HEK293 (cell line): Measurements from ENCODE around the gene KRTAP19-8.

Experiments
- CTCF ChIA-PET: fragments of 350-600 bp; formaldehyde crosslinking; extraction: SDS; loops from one replicate; lab custom pipeline; 2021; ENCODE audit warnings: antibody characterized with exemption; lab: Yijun Ruan, JAX
- POLR2A ChIA-PET: fragments of 300-600 bp; formaldehyde crosslinking; extraction: SDS; loops from one replicate; lab custom pipeline; 2020; ENCODE audit warnings: antibody characterized with exemption, inconsistent platforms; lab: Yijun Ruan, JAX
- H3K27ac ChIP-seq: fragments of 200-500 bp; sonication (Bioruptor generic); 2 replicates; pipeline ENCODE4 v1.5.1; 2014; ENCODE audit warnings: low read depth, low read length, control low read depth, inconsistent platforms; ENCODE audit errors: extremely low read depth
- H3K36me3 ChIP-seq, 2 experiments: fragments of 200-500 bp in 1 of 2; sonication (Bioruptor generic) in 1 of 2; 1 replicate in 1 of 2; 2 replicates in 1 of 2; pipeline ENCODE4 v1.5.1; 2014 to 2017; ENCODE audit warnings: inconsistent platforms in 2 of 2, low read length in 2 of 2; ENCODE audit not compliant: control insufficient read depth in 2 of 2, insufficient read depth in 1 of 2
- H3K4me1 ChIP-seq: fragments of 200-500 bp; sonication (Bioruptor generic); 2 replicates; pipeline ENCODE4 v1.5.1; 2014; ENCODE audit warnings: mild to moderate bottlenecking, low read length, inconsistent platforms; ENCODE audit not compliant: control insufficient read depth, insufficient read depth
- H3K4me3 ChIP-seq: 2 replicates; pipeline ENCODE4 v1.5.1; 2011; ENCODE audit warnings: low read depth, mild to moderate bottlenecking, control low read depth, low read length, moderate library complexity
- H3K9me3 ChIP-seq: fragments of 200-500 bp; sonication (Bioruptor generic); 2 replicates; pipeline ENCODE4 v1.5.1; 2014; ENCODE audit warnings: low read depth, low read length, inconsistent platforms; ENCODE audit not compliant: control insufficient read depth, insufficient read depth
- FEZF1 ChIP-seq: fragments of 450-650 bp; formaldehyde crosslinking; IDR thresholded peaks from 2 replicates; pipeline ENCODE4 v1.5.1; 2016; ENCODE audit warnings: missing biosample characterization, missing genetic modification characterization
- HOXC10 ChIP-seq: sonication (generic); formaldehyde crosslinking; IDR thresholded peaks from 2 replicates; pipeline ENCODE4 v1.8.1; 2023; ENCODE audit warnings: mild to moderate bottlenecking, missing genetic modification reagents
- KLF10 ChIP-seq: fragments of 450-650 bp; IDR thresholded peaks from 2 replicates; pipeline ENCODE4 v1.5.1; 2018; ENCODE audit warnings: missing biosample characterization, mild to moderate bottlenecking, missing genetic modification characterization
- KLF9 ChIP-seq: fragments of 450-650 bp; formaldehyde crosslinking; IDR thresholded peaks from 2 replicates; pipeline ENCODE4 v1.5.1; 2016; ENCODE audit warnings: missing biosample characterization, missing genetic modification characterization, low read depth
- MYNN ChIP-seq: fragments of 450-650 bp; formaldehyde crosslinking; IDR thresholded peaks from 2 replicates; pipeline ENCODE4 v1.5.1; 2016; ENCODE audit warnings: missing biosample characterization, missing genetic modification characterization, borderline replicate concordance
- MZF1 ChIP-seq: fragments of 450-650 bp; formaldehyde crosslinking; IDR thresholded peaks from 2 replicates; pipeline ENCODE4 v1.5.1; 2017; ENCODE audit warnings: missing biosample characterization, missing genetic modification characterization, borderline replicate concordance
- SALL2 ChIP-seq: fragments of 450-650 bp; formaldehyde crosslinking; IDR thresholded peaks from 2 replicates; pipeline ENCODE4 v1.5.0; 2017; ENCODE audit warnings: missing biosample characterization, mild to moderate bottlenecking, missing genetic modification characterization, borderline replicate concordance
- SP3 ChIP-seq: fragments of 450-650 bp; formaldehyde crosslinking; IDR thresholded peaks from 2 replicates; pipeline ENCODE4 v1.5.1; 2016; ENCODE audit warnings: missing biosample characterization, missing genetic modification characterization
- TSHZ1 ChIP-seq: fragments of 450-650 bp; formaldehyde crosslinking; IDR thresholded peaks from 2 replicates; pipeline ENCODE4 v1.5.1; 2016; ENCODE audit warnings: missing biosample characterization, missing genetic modification characterization, borderline replicate concordance
- ZNF214 ChIP-seq: fragments of 450-650 bp; formaldehyde crosslinking; IDR thresholded peaks from 2 replicates; pipeline ENCODE4 v1.5.1; 2017; ENCODE audit warnings: missing biosample characterization, mild to moderate bottlenecking, missing genetic modification characterization, borderline replicate concordance
- ZNF23 ChIP-seq: fragments of 450-650 bp; formaldehyde crosslinking; IDR thresholded peaks from 2 replicates; pipeline ENCODE4 v1.5.1; 2016; ENCODE audit warnings: missing biosample characterization, missing genetic modification characterization, borderline replicate concordance
- ZNF274 ChIP-seq, 2 experiments: fragments of 200-500 bp in 1 of 2; fragments of 450-650 bp in 1 of 2; sonication (Bioruptor generic) in 1 of 2; formaldehyde crosslinking in 1 of 2; IDR thresholded peaks; 2 replicates each; pipeline versions ENCODE4 v1.5.1 to v1.6.1; 2014 to 2016; ENCODE audit warnings: borderline replicate concordance in 1 of 2, inconsistent platforms in 1 of 2, low read length in 1 of 2, missing biosample characterization in 1 of 2, missing genetic modification characterization in 1 of 2
- ZNF433 ChIP-seq: fragments of 450-650 bp; formaldehyde crosslinking; IDR thresholded peaks from 2 replicates; pipeline ENCODE4 v1.5.1; 2016; ENCODE audit warnings: missing biosample characterization, missing genetic modification characterization, low read depth
- ZNF530 ChIP-seq: fragments of 450-650 bp; formaldehyde crosslinking; IDR thresholded peaks from 2 replicates; pipeline ENCODE4 v1.5.1; 2016; ENCODE audit warnings: low read depth, missing biosample characterization, missing genetic modification characterization
- ZNF76 ChIP-seq: fragments of 450-650 bp; formaldehyde crosslinking; IDR thresholded peaks from 2 replicates; pipeline ENCODE4; 2016; ENCODE audit warnings: low read depth, missing biosample characterization, missing genetic modification characterization, borderline replicate concordance
- TF ChIP-seq, protein P1 (sequence below): fragments of 450-650 bp; formaldehyde crosslinking; IDR thresholded peaks from 2 replicates; pipeline ENCODE4 v1.5.1; 2017; ENCODE audit warnings: missing biosample characterization, missing genetic modification characterization
- TF ChIP-seq, protein P2 (sequence below): fragments of 450-650 bp; formaldehyde crosslinking; IDR thresholded peaks from 2 replicates; pipeline ENCODE4 v1.5.1; 2016; ENCODE audit warnings: missing biosample characterization, missing genetic modification characterization
- TF ChIP-seq, protein P3 (sequence below): fragments of 450-650 bp; formaldehyde crosslinking; IDR thresholded peaks from 2 replicates; pipeline ENCODE4 v1.5.1; 2016; ENCODE audit warnings: missing biosample characterization, missing genetic modification characterization
- TF ChIP-seq, protein P4 (sequence below): fragments of 450-650 bp; formaldehyde crosslinking; IDR thresholded peaks from 2 replicates; pipeline ENCODE4 v1.5.1; 2016; ENCODE audit warnings: missing biosample characterization, missing genetic modification characterization

Gene KRTAP19-8

DNA sequence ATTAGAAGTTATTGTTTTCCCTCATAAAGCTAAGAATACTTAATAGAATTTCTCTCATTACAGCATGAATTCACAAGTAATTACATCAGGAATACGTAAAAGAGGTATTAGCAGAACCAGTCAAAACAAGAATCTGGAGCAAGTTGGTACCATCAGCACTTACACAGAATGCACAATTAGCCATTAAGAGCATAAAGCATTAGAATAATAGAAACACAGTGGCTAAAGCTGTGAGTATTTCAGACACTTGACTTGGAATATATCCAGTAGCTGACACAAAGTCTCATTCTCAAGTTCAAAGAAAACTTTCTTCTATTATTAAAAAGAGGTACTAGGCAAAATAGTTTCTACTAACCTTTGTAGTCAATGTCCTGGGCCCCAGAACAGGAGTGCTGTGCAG lies 49.6 kb downstream of the KRTAP19-8 start:
- Histone ChIP-seq H3K9me3 (no peaks in the 10 kb centered on the region), H3K36me3 (no peaks in the 10 kb centered on the region), H3K4me3 (no peak overlapping the region), H3K27ac (no peak overlapping the region), H3K4me1 (no peaks in the 10 kb centered on the region)
- ChIA-PET CTCF (interaction anchor here (0.6 kb wide), 1 partner anchor 76 kb away, joined by 3 read pairs; no protein-coding TSS in a partner anchor), POLR2A (no interaction called here)
- no peak for TF ChIP-seq MYNN
- TF ChIP-seq TSHZ1 (tag by site-specific recombination), result no peak
- TF ChIP-seq ZNF76 (tag by site-specific recombination), result no peak
- no peak for TF ChIP-seq FEZF1 (tag by site-specific recombination)
- TF ChIP-seq ZNF214, result no peak
- TF ChIP-seq SALL2 (tag by site-specific recombination), result no peak
- TF ChIP-seq, protein P1, sequence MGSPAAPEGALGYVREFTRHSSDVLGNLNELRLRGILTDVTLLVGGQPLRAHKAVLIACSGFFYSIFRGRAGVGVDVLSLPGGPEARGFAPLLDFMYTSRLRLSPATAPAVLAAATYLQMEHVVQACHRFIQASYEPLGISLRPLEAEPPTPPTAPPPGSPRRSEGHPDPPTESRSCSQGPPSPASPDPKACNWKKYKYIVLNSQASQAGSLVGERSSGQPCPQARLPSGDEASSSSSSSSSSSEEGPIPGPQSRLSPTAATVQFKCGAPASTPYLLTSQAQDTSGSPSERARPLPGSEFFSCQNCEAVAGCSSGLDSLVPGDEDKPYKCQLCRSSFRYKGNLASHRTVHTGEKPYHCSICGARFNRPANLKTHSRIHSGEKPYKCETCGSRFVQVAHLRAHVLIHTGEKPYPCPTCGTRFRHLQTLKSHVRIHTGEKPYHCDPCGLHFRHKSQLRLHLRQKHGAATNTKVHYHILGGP (tag by site-specific recombination), result no peak
- TF ChIP-seq, protein P2, sequence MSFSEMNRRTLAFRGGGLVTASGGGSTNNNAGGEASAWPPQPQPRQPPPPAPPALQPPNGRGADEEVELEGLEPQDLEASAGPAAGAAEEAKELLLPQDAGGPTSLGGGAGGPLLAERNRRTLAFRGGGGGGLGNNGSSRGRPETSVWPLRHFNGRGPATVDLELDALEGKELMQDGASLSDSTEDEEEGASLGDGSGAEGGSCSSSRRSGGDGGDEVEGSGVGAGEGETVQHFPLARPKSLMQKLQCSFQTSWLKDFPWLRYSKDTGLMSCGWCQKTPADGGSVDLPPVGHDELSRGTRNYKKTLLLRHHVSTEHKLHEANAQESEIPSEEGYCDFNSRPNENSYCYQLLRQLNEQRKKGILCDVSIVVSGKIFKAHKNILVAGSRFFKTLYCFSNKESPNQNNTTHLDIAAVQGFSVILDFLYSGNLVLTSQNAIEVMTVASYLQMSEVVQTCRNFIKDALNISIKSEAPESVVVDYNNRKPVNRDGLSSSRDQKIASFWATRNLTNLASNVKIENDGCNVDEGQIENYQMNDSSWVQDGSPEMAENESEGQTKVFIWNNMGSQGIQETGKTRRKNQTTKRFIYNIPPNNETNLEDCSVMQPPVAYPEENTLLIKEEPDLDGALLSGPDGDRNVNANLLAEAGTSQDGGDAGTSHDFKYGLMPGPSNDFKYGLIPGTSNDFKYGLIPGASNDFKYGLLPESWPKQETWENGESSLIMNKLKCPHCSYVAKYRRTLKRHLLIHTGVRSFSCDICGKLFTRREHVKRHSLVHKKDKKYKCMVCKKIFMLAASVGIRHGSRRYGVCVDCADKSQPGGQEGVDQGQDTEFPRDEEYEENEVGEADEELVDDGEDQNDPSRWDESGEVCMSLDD (tag by site-specific recombination), result no peak
- no peak for TF ChIP-seq SP3 (tag by site-specific recombination)
- no peak for TF ChIP-seq KLF9 (tag by site-specific recombination)
- TF ChIP-seq ZNF23 (tag by site-specific recombination), result no peak
- no peak for TF ChIP-seq ZNF433 (tag by site-specific recombination)
- no peak for TF ChIP-seq KLF10
- TF ChIP-seq HOXC10 (CRISPR knock-in tag), result no peak
- no peak for TF ChIP-seq ZNF530 (tag by site-specific recombination)
- TF ChIP-seq ZNF274 (IDR thresholded peaks at IDR 0.05; ENCODE audit: low read length), result no peak
- no peak for TF ChIP-seq ZNF274 (tag by site-specific recombination; IDR thresholded peaks at IDR 0.05; ENCODE audit: borderline replicate concordance)
- no peak for TF ChIP-seq MZF1 (tag by site-specific recombination)
- TF ChIP-seq, protein P3, sequence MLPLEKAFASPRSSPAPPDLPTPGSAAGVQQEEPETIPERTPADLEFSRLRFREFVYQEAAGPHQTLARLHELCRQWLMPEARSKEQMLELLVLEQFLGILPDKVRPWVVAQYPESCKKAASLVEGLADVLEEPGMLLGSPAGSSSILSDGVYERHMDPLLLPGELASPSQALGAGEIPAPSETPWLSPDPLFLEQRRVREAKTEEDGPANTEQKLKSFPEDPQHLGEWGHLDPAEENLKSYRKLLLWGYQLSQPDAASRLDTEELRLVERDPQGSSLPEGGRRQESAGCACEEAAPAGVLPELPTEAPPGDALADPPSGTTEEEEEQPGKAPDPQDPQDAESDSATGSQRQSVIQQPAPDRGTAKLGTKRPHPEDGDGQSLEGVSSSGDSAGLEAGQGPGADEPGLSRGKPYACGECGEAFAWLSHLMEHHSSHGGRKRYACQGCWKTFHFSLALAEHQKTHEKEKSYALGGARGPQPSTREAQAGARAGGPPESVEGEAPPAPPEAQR (tag by site-specific recombination), result no peak
- TF ChIP-seq, protein P4, sequence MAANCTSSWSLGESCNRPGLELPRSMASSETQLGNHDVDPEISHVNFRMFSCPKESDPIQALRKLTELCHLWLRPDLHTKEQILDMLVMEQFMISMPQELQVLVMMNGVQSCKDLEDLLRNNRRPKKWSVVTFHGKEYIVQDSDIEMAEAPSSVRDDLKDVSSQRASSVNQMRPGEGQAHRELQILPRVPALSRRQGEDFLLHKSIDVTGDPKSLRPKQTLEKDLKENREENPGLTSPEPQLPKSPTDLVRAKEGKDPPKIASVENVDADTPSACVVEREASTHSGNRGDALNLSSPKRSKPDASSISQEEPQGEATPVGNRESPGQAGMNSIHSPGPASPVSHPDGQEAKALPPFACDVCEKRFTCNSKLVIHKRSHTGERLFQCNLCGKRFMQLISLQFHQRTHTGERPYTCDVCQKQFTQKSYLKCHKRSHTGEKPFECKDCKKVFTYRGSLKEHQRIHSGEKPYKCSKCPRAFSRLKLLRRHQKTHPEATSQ (tag by site-specific recombination), result no peak
